Thyroid gland (tissue), 4 donors: ENCODE results near the gene PIGBOS1. TPM values are rescaled to one million over a fixed set of nuclear protein-coding genes. Genes with fewer than 3 reads are reported as not detected.
"Not testable (repeated sequence)": the region's sequence is repeated elsewhere in the genome, so short reads cannot be mapped to it uniquely, and the experiment has no call there.

Experiments
- DNase-seq, 2 donors: peaks; one replicate each; pipeline ENCODE4 v3.0.0-alpha.2; 2019
- H3K27ac ChIP-seq, 3 donors: fragments of 200-600 bp; sonication (generic); 1 replicate in 2 of 3; 2 replicates in 1 of 3; pipeline ENCODE4 v1.5.1; 2016 to 2019; ENCODE audit warnings: mild to moderate bottlenecking in 1 of 3, moderate library complexity in 1 of 3
- H3K27me3 ChIP-seq: fragments of 200-600 bp; sonication (generic); one replicate; pipeline ENCODE4 v1.5.1; 2019
- H3K36me3 ChIP-seq, 2 donors: fragments of 200-600 bp; sonication (generic); one replicate each; pipeline ENCODE4 v1.5.1; 2016 to 2019
- H3K4me1 ChIP-seq, 2 donors: fragments of 200-600 bp; sonication (generic); one replicate each; pipeline ENCODE4 v1.5.1; 2017 to 2019
- H3K4me3 ChIP-seq, 3 donors: fragments of 200-600 bp; sonication (generic); replicated peaks in 1 of 3; 1 replicate in 2 of 3; 2 replicates in 1 of 3; pipeline ENCODE4 v1.5.1; 2016; ENCODE audit warnings: mild to moderate bottlenecking in 1 of 3
- H3K9me3 ChIP-seq: fragments of 200-600 bp; sonication (generic); one replicate; pipeline ENCODE4 v1.5.1; 2017
- CTCF ChIP-seq, 6 experiments: fragments of 200-600 bp in 3 of 6; fragments of 450-650 bp in 3 of 6; sonication (generic) in 3 of 6; IDR thresholded peaks; one replicate each; pipeline ENCODE4 v1.5.1; 2016 to 2019; ENCODE audit warnings: antibody characterized with exemption in 6 of 6, mild to moderate bottlenecking in 2 of 6, inconsistent platforms in 1 of 6, moderate library complexity in 1 of 6
- POLR2A ChIP-seq, 2 donors: fragments of 450-650 bp; IDR thresholded peaks; one replicate each; pipeline ENCODE4 v1.6.1; 2017; ENCODE audit warnings: antibody characterized with exemption in 2 of 2, mild to moderate bottlenecking in 2 of 2, moderate library complexity in 1 of 2
- WGBS, 2 donors: methylation state at CpG; one replicate each; pipeline ENCODE4 v1.1.5; 2017; 5-methylcytosine and 5-hydroxymethylcytosine counted together
- intact Hi-C: fragments of 100-400 bp; cut with DNase I; formaldehyde crosslinking; loops from one replicate; pipeline ENCODE4 v1.15.1; 2023
- total RNA-seq, 4 donors: library from RNA; depleted of rRNA; stranded (reverse); fragments of >200 nt; gene quantifications; one replicate each; pipeline ENCODE4 v1.2.3, GENCODE V29; 2016

Gene PIGBOS1
- total RNA-seq, 4 donors from 2014 or later, result 16.9 to 32.3 (median 21.6) TPM

GRCh38 chr15:55319537-55320237 is 764 bp upstream of the PIGBOS1 start:
- no peaks in the 10 kb centered on the region for H3K27me3 ChIP-seq
- DNase-seq, result peak; percentile 45 to 60

GRCh38 chr15:55302801-55303200 is 16.1 kb downstream of the PIGBOS1 start:
- H3K9me3 ChIP-seq, H3K36me3 ChIP-seq, H3K27ac ChIP-seq, H3K4me1 ChIP-seq, H3K4me3 ChIP-seq, DNase-seq, H3K27me3 ChIP-seq, intact Hi-C loops: not testable (repeated sequence)
- WGBS, 2 donors, result no CpG with 5 or more reads among the region's 32 CpGs

More at GRCh38 chr15:55319537-55320237, 764 bp upstream of the PIGBOS1 start:
- Histone ChIP-seq H3K4me1 (peaks cover 23 to 26% of the 10 kb centered on the region in 2 donors), H3K36me3 (no peaks in the 10 kb centered on the region), H3K9me3 (no peaks in the 10 kb centered on the region), H3K4me3 (peak overlapping the region; percentile 45 to 99 (median 58)), H3K27ac (peak overlapping the region; percentile 89 to 97 (median 96))
- TF ChIP-seq POLR2A (IDR thresholded peaks at IDR 0.05) (peak in 1 of 2 donors; percentile 11), CTCF (IDR thresholded peaks at IDR 0.05) (peak in 1 of 6 experiments; percentile 2)
- 58 to 69% methylated on average over 4 of the region's 4 CpGs for WGBS, 2 donors
- intact Hi-C loops, result no loop called here

GRCh38 chr15:55297315-55297714 is 21.6 kb downstream of the PIGBOS1 start:
- no peaks in the 10 kb centered on the region for H3K9me3 ChIP-seq
- DNase-seq, result no peak
- H3K27ac ChIP-seq, result no peak overlapping the region
- H3K4me1 ChIP-seq, result no peaks in the 10 kb centered on the region
- no peak overlapping the region for H3K4me3 ChIP-seq
- H3K36me3 ChIP-seq, result no peaks in the 10 kb centered on the region
- TF ChIP-seq POLR2A (IDR thresholded peaks at IDR 0.05) (no peak), CTCF (IDR thresholded peaks at IDR 0.05) (no peak)
- intact Hi-C loops, result no loop called here
- no peaks in the 10 kb centered on the region for H3K27me3 ChIP-seq

- Histone ChIP-seq H3K9me3 (no peaks in the 10 kb centered on the region), H3K27me3 (no peaks in the 10 kb centered on the region), H3K27ac (peak overlapping the region; percentile 54 to 93 (median 88)), H3K4me3 (peak overlapping the region in 1 of 3 donors; percentile 63), H3K36me3 (no peaks in the 10 kb centered on the region), H3K4me1 (peaks cover 7 to 13% of the 10 kb centered on the region in 2 donors)
- intact Hi-C loops, result loop anchor here (2.0 kb wide), 1 partner anchor 72 kb away; no protein-coding TSS in a partner anchor
- 22 to 23% methylated on average over 17 of the region's 17 CpGs for WGBS, 2 donors
- TF ChIP-seq CTCF (IDR thresholded peaks at IDR 0.05), result peak; percentile 67 to 94 (median 86)
- no peak for TF ChIP-seq POLR2A (IDR thresholded peaks at IDR 0.05)
- peak; percentile 87 to 89 for DNase-seq
Measured at GRCh38 chr15:55290528-55291057, 28.3 kb downstream of the PIGBOS1 start.

GRCh38 chr15:55289746-55290527 is 29.0 kb downstream of the PIGBOS1 start, which contains the start of gene RAB27A:
Gene RAB27A (minus strand): TSS chr15:55289813. CDS start chr15:55234934, 54,879 bp downstream.
- TF ChIP-seq POLR2A (IDR thresholded peaks at IDR 0.05), result peak in 1 of 2 donors; percentile 66
- TF ChIP-seq CTCF (IDR thresholded peaks at IDR 0.05), result no peak
- H3K4me3 ChIP-seq, result peak within 1 kb of the TSS; percentile 23 to 85 (median 63)
- peak; percentile 84 to 87 for DNase-seq
- WGBS, 2 donors, result 0 to 1% methylated on average over 40 to 41 of the region's 69 CpGs
- H3K36me3 ChIP-seq, result no peaks in the 10 kb centered on the region
- peak within 1 kb of the TSS; percentile 54 to 93 (median 88) for H3K27ac ChIP-seq
- H3K9me3 ChIP-seq, result no peaks in the 10 kb centered on the region
- intact Hi-C loops, result loop anchor here (2.0 kb wide), 1 partner anchor 71 kb away; no protein-coding TSS in a partner anchor
- no peaks in the 10 kb centered on the region for H3K27me3 ChIP-seq
- H3K4me1 ChIP-seq, result peaks cover 7 to 13% of the 10 kb centered on the region in 2 donors
